Measurements from ENCODE around the gene SUSD6.

DNA sequence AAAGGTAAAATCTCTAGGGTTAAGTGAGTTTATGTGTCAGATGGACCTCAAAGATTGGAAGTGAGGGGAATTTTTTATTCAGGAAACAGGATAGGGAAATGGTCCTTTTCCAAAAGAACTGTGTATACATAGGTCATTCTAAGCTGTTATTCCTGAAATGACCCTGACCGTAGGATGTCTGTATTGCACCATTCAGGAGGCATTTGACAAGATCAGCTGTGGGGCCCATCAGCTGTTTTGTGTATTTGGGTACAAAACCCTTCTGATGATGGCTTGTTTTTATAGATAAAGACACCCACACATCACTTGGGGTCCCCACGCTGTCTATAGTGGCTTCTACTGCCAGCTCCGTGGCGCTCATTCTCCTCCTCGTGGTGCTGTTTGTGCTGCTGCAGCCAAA lies 92.9 kb downstream of the SUSD6 start:
- TF ChIP-seq PCBP1 (IDR thresholded peaks at IDR 0.05; ENCODE audit: low read depth, low read length, poor library complexity, severe bottlenecking) (no peak), MTA1 (IDR thresholded peaks at IDR 0.05; ENCODE audit: borderline replicate concordance) (no peak), BACH1 (tag; IDR thresholded peaks at IDR 0.05) (no peak), GABPB1 (CRISPR knock-in tag; IDR thresholded peaks at IDR 0.05) (no peak), BRCA1 (IDR thresholded peaks at IDR 0.05) (no peak), BRCA1 (CRISPR knock-in tag; IDR thresholded peaks at IDR 0.05) (no peak)
- TF ChIP-seq, protein P1, sequence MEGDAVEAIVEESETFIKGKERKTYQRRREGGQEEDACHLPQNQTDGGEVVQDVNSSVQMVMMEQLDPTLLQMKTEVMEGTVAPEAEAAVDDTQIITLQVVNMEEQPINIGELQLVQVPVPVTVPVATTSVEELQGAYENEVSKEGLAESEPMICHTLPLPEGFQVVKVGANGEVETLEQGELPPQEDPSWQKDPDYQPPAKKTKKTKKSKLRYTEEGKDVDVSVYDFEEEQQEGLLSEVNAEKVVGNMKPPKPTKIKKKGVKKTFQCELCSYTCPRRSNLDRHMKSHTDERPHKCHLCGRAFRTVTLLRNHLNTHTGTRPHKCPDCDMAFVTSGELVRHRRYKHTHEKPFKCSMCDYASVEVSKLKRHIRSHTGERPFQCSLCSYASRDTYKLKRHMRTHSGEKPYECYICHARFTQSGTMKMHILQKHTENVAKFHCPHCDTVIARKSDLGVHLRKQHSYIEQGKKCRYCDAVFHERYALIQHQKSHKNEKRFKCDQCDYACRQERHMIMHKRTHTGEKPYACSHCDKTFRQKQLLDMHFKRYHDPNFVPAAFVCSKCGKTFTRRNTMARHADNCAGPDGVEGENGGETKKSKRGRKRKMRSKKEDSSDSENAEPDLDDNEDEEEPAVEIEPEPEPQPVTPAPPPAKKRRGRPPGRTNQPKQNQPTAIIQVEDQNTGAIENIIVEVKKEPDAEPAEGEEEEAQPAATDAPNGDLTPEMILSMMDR (IDR thresholded peaks at IDR 0.05 in 2 of 3, conservative IDR thresholded peaks at IDR 0.05 in 1 of 3; ENCODE audit: insufficient read depth in 2 of 3, low read depth in 1 of 3, low read length in 3 of 3) = no peak
- TF ChIP-seq, protein P2, sequence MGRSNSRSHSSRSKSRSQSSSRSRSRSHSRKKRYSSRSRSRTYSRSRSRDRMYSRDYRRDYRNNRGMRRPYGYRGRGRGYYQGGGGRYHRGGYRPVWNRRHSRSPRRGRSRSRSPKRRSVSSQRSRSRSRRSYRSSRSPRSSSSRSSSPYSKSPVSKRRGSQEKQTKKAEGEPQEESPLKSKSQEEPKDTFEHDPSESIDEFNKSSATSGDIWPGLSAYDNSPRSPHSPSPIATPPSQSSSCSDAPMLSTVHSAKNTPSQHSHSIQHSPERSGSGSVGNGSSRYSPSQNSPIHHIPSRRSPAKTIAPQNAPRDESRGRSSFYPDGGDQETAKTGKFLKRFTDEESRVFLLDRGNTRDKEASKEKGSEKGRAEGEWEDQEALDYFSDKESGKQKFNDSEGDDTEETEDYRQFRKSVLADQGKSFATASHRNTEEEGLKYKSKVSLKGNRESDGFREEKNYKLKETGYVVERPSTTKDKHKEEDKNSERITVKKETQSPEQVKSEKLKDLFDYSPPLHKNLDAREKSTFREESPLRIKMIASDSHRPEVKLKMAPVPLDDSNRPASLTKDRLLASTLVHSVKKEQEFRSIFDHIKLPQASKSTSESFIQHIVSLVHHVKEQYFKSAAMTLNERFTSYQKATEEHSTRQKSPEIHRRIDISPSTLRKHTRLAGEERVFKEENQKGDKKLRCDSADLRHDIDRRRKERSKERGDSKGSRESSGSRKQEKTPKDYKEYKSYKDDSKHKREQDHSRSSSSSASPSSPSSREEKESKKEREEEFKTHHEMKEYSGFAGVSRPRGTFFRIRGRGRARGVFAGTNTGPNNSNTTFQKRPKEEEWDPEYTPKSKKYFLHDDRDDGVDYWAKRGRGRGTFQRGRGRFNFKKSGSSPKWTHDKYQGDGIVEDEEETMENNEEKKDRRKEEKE (IDR thresholded peaks at IDR 0.05; ENCODE audit: borderline replicate concordance in 1 of 2, control insufficient read depth in 1 of 2, low read depth in 2 of 2, low read length in 1 of 2) = no peak
